ENCODE measurements around the gene GART. TPM values are rescaled to one million over a fixed set of nuclear protein-coding genes. Genes with fewer than 3 reads are reported as not detected.

GART gene
- total RNA-seq, 1 experiment from 2014 or later: 132 TPM

DNA sequence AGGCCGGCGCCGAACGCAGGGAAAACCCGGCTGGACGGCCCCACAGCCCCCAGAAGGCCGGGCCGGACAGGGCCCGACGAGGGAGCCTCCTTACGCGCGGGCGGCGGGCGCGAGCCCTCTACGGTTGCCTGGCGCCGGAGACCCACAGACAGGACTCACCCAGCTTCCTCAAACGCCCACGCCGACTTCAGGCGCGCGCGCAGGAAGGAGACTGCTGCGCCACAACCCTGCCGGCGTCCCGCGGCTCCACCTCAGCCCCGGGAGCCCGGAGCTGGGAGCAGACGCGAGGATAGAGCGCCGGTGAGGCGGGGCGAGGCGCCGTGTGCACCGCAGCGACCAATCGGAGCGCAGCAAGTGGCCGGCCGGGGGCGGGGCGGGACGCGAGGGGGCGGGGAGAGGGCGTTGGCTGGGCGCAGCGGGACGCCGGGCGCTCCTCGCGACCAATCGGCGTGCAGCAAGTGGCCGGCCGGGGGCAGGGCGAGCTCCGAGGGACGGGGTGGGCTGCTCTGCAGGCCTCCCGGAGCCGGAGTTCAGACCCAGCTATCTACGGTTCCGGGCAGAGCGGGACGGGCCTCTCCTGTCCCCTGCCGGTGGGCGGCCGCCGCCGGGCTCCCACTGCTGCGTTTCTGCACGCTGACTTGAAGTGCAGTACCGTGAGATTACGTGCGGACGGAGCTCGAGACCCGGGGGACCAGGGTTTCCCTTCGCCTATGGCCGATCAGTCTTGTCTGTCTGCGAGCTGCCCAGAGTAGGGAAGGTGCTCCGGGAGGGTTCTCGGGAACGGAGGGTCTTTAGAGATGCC, 62.0 kb downstream of the GART start, which contains the start of gene TMEM50B:
Gene TMEM50B, minus strand, starts transcription at position 296 of the 802 bp plus-strand sequence. CDS start 11,089 bp downstream, outside the sequence.
- DNase-seq (ENCODE audit: low read depth, low spot score) (peak; percentile 38), ATAC-seq (peak; percentile 97)
- peak within 1 kb of the TSS; percentile 80 for H3K4me3 ChIP-seq (ENCODE audit: low read depth in 2 of 2, low read length in 2 of 2)
- no peaks in the 10 kb centered on the region for H3K9me3 ChIP-seq (ENCODE audit: control insufficient read depth, insufficient read depth, low read depth, low read length)
- in situ Hi-C loops (cut with HindIII; ENCODE audit: low pct_unique_long_range_greater_than_20kb, low sequenced_read_pairs) (no loop called here), intact Hi-C loops (cut with micrococcal nuclease; ENCODE audit: unreplicated experiment) (no loop called here)
- H3K36me3 ChIP-seq (ENCODE audit: control insufficient read depth, insufficient read depth, low read length): no peaks in the 10 kb centered on the region; the same call in 1 of the 2 replicates
- peak within 1 kb of the TSS; percentile 84 for H3K27ac ChIP-seq (ENCODE audit: low read length)
- POLR2A ChIA-PET: interaction anchor here (0.9 kb wide), 1 partner anchor 11 kb away, joined by 6 read pairs; the partner anchor contains the start of gene DNAJC28
- CTCF ChIA-PET: interaction anchor here (0.5 kb wide), 1 partner anchor 44 kb away, joined by 11 read pairs; no protein-coding TSS in a partner anchor
- TF ChIP-seq, protein P1, sequence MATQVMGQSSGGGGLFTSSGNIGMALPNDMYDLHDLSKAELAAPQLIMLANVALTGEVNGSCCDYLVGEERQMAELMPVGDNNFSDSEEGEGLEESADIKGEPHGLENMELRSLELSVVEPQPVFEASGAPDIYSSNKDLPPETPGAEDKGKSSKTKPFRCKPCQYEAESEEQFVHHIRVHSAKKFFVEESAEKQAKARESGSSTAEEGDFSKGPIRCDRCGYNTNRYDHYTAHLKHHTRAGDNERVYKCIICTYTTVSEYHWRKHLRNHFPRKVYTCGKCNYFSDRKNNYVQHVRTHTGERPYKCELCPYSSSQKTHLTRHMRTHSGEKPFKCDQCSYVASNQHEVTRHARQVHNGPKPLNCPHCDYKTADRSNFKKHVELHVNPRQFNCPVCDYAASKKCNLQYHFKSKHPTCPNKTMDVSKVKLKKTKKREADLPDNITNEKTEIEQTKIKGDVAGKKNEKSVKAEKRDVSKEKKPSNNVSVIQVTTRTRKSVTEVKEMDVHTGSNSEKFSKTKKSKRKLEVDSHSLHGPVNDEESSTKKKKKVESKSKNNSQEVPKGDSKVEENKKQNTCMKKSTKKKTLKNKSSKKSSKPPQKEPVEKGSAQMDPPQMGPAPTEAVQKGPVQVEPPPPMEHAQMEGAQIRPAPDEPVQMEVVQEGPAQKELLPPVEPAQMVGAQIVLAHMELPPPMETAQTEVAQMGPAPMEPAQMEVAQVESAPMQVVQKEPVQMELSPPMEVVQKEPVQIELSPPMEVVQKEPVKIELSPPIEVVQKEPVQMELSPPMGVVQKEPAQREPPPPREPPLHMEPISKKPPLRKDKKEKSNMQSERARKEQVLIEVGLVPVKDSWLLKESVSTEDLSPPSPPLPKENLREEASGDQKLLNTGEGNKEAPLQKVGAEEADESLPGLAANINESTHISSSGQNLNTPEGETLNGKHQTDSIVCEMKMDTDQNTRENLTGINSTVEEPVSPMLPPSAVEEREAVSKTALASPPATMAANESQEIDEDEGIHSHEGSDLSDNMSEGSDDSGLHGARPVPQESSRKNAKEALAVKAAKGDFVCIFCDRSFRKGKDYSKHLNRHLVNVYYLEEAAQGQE (IDR thresholded peaks at IDR 0.05; ENCODE audit: insufficient read depth in 1 of 2, low read depth in 2 of 2, low read length in 1 of 2): no peak
- TF ChIP-seq SIN3A (IDR thresholded peaks at IDR 0.05; ENCODE audit: borderline replicate concordance, insufficient read depth, low read depth, low read length): peak; percentile 63; the same call in 1 of the 2 replicates
- TF ChIP-seq, protein P2, sequence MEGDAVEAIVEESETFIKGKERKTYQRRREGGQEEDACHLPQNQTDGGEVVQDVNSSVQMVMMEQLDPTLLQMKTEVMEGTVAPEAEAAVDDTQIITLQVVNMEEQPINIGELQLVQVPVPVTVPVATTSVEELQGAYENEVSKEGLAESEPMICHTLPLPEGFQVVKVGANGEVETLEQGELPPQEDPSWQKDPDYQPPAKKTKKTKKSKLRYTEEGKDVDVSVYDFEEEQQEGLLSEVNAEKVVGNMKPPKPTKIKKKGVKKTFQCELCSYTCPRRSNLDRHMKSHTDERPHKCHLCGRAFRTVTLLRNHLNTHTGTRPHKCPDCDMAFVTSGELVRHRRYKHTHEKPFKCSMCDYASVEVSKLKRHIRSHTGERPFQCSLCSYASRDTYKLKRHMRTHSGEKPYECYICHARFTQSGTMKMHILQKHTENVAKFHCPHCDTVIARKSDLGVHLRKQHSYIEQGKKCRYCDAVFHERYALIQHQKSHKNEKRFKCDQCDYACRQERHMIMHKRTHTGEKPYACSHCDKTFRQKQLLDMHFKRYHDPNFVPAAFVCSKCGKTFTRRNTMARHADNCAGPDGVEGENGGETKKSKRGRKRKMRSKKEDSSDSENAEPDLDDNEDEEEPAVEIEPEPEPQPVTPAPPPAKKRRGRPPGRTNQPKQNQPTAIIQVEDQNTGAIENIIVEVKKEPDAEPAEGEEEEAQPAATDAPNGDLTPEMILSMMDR (IDR thresholded peaks at IDR 0.05): no peak; the same call in 1 of the 2 replicates
- no peak for TF ChIP-seq TCF7L2 (IDR thresholded peaks at IDR 0.05; ENCODE audit: low read depth, low read length)
- TF ChIP-seq POLR2AphosphoS5 (IDR thresholded peaks at IDR 0.05; ENCODE audit: low read depth, low read length): peak; percentile 67
- H3K27me3 ChIP-seq (ENCODE audit: control insufficient read depth, insufficient read depth, low read length): no peaks in the 10 kb centered on the region
- no TSS peak for BruUV-seq (replicated peaks)
- no peaks in the 10 kb centered on the region; the same call in 1 of the 2 replicates for H3K4me1 ChIP-seq (ENCODE audit: control insufficient read depth, insufficient read depth, low read length)

DNA sequence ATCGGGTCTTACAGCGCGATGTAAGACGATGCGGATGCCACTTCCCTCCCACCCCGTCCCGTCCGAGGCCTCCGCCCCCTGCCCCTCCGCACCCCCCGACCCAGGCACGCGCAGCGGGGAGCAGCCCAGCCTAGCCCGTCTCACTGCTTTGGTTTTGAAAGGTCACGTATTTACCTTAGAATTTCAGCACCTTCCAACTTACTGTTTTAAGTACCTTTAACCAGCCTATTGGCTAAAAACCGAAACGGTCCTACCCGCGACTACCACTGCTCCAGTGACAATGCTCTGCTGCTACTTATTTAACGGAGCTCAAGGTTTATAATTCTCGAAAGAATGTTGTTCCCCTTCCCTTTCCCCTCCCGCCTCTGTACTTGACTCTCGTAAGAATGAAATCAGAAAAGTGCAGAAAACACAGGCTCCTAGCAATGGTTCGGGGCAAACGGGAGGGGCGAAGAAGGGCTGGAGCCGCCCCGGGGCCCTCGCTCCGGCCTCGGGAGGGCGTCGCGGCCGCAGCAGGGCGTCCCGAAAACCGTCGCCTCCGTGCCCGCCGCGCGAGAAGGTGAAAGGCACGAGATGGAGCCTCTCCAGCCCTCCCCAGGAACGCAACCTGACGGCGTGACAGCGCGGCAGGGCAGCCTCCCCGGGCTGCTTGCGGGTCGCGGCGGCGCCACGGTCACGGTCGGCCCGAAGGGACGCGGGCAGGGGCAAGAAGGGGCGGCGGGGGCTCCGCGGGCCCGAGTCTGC, 62.8 kb downstream of the GART start:
- no peaks in the 10 kb centered on the region; the same call in 1 of the 2 replicates for H3K36me3 ChIP-seq (ENCODE audit: control insufficient read depth, insufficient read depth, low read length)
- CTCF ChIA-PET: no interaction called here
- no peaks in the 10 kb centered on the region for H3K27me3 ChIP-seq (ENCODE audit: control insufficient read depth, insufficient read depth, low read length)
- no TSS peak for BruUV-seq (replicated peaks)
- peak; percentile 40 for ATAC-seq
- H3K4me3 ChIP-seq (ENCODE audit: low read depth in 2 of 2, low read length in 2 of 2): peak overlapping the region; percentile 74 to 80
- H3K4me1 ChIP-seq (ENCODE audit: control insufficient read depth, insufficient read depth, low read length): no peaks in the 10 kb centered on the region; the same call in 1 of the 2 replicates
- H3K27ac ChIP-seq (ENCODE audit: low read length): peak overlapping the region; percentile 75
- no peak for TF ChIP-seq POLR2AphosphoS5 (IDR thresholded peaks at IDR 0.05; ENCODE audit: low read depth, low read length)
- TF ChIP-seq, protein P2 (IDR thresholded peaks at IDR 0.05): no peak
- TF ChIP-seq TCF7L2 (IDR thresholded peaks at IDR 0.05; ENCODE audit: low read depth, low read length): no peak
- no peak for TF ChIP-seq SIN3A (IDR thresholded peaks at IDR 0.05; ENCODE audit: borderline replicate concordance, insufficient read depth, low read depth, low read length)
- TF ChIP-seq, protein P1 (IDR thresholded peaks at IDR 0.05; ENCODE audit: insufficient read depth in 1 of 2, low read depth in 2 of 2, low read length in 1 of 2): no peak
- in situ Hi-C loops (cut with HindIII; ENCODE audit: low pct_unique_long_range_greater_than_20kb, low sequenced_read_pairs): no loop called here
- H3K9me3 ChIP-seq (ENCODE audit: control insufficient read depth, insufficient read depth, low read depth, low read length): no peaks in the 10 kb centered on the region
- POLR2A ChIA-PET: interaction anchor here (0.6 kb wide), 1 partner anchor 14 kb away, joined by 3 read pairs; no protein-coding TSS in a partner anchor
- intact Hi-C loops (cut with micrococcal nuclease; ENCODE audit: unreplicated experiment): no loop called here
- DNase-seq (ENCODE audit: low read depth, low spot score): no peak

Data from Panc1 (cell line).